Neural cell (in vitro differentiated cells): ENCODE results near the gene AQP2. TPM values are rescaled to one million over a fixed set of nuclear protein-coding genes. Genes with fewer than 3 reads are reported as not detected.

ENCODE experiments used
- H2AFZ ChIP-seq: fragments of 200-600, 300-800 bp; sonication (generic), shearing (Covaris generic); 2 replicates; pipeline ENCODE4 v1.6.0; 2014; ENCODE audit warnings: low read depth, mild to moderate bottlenecking, antibody characterized with exemption, low read length, moderate library complexity
- H3F3A ChIP-seq: fragments of 200-600 bp; shearing (Covaris generic); 2 replicates; pipeline ENCODE4 v1.6.1; 2016; ENCODE audit warnings: mild to moderate bottlenecking, moderate library complexity, mixed read lengths, antibody characterized with exemption, low read length; ENCODE audit not compliant: insufficient read depth, poor library complexity, severe bottlenecking
- H3K27ac ChIP-seq: fragments of 200-600, 300-800 bp; sonication (generic), shearing (Covaris generic); 2 replicates; pipeline ENCODE4 v1.5.1; 2014; ENCODE audit warnings: mild to moderate bottlenecking, low read length, moderate library complexity
- H3K27me3 ChIP-seq: fragments of 300-800, 200-600 bp; sonication (generic), shearing (Covaris generic); 2 replicates; pipeline ENCODE4 v1.6.0; 2014; ENCODE audit warnings: mild to moderate bottlenecking, low read depth, low read length, moderate library complexity; ENCODE audit not compliant: insufficient read depth
- H3K36me3 ChIP-seq: fragments of 300-800, 200-600 bp; sonication (generic), shearing (Covaris generic); 2 replicates; pipeline ENCODE4 v1.5.1; 2014; ENCODE audit warnings: mild to moderate bottlenecking, antibody characterized with exemption, low read length, moderate library complexity; ENCODE audit not compliant: insufficient read depth
- H3K4me2 ChIP-seq: fragments of 300-800, 200-600 bp; sonication (generic), shearing (Covaris generic); 2 replicates; pipeline ENCODE4 v1.6.0; 2014; ENCODE audit warnings: mild to moderate bottlenecking, low read length
- H3K4me3 ChIP-seq: fragments of 300-800, 200-600 bp; sonication (generic), shearing (Covaris generic); 2 replicates; pipeline ENCODE4 v1.5.1; 2014; ENCODE audit warnings: mild to moderate bottlenecking, low read length, moderate library complexity
- H3K79me2 ChIP-seq: fragments of 200-600 bp; shearing (Covaris generic); replicated peaks from 2 replicates; pipeline ENCODE4 v1.6.0; 2014; ENCODE audit warnings: mild to moderate bottlenecking, low read length, moderate library complexity; ENCODE audit not compliant: insufficient read depth
- H3K9ac ChIP-seq: fragments of 300-800, 200-600 bp; sonication (generic), shearing (Covaris generic); 2 replicates; pipeline ENCODE4 v1.6.1; 2016; ENCODE audit warnings: mild to moderate bottlenecking, low read length, mixed read lengths
- H3K9me2 ChIP-seq: fragments of 200-600 bp; shearing (Covaris generic); 2 replicates; pipeline ENCODE4 v1.6.1; 2016; ENCODE audit warnings: mild to moderate bottlenecking, low read length, mixed read lengths; ENCODE audit not compliant: insufficient read depth
- H3K9me3 ChIP-seq: fragments of 200-600, 300-800 bp; sonication (generic), shearing (Covaris generic); 2 replicates; pipeline ENCODE4 v1.6.1; 2016; ENCODE audit warnings: mild to moderate bottlenecking, mixed run types, low read length, moderate library complexity, mixed read lengths
- H4K20me1 ChIP-seq: fragments of 200-600 bp; shearing (Covaris generic); 2 replicates; pipeline ENCODE4 v1.6.1; 2016; ENCODE audit warnings: mild to moderate bottlenecking, mixed run types; ENCODE audit not compliant: insufficient read depth
- CTCF ChIP-seq: fragments of 450-650 bp; IDR thresholded peaks from 2 replicates; pipeline ENCODE4 v1.5.1; 2014; ENCODE audit warnings: antibody characterized with exemption, mild to moderate bottlenecking, moderate library complexity; ENCODE audit not compliant: poor library complexity, severe bottlenecking
- EP300 ChIP-seq: fragments of 450-650 bp; conservative IDR thresholded peaks from 2 replicates; pipeline ENCODE4 v1.6.1; 2014; ENCODE audit warnings: antibody characterized with exemption, mild to moderate bottlenecking, moderate library complexity; ENCODE audit not compliant: poor library complexity, severe bottlenecking
- EZH2 ChIP-seq: fragments of 200-600, 300-800 bp; shearing (Covaris generic), sonication (generic); IDR thresholded peaks from 2 replicates; pipeline ENCODE4 v1.6.1; 2014; ENCODE audit warnings: antibody characterized with exemption, low read length, borderline replicate concordance, mild to moderate bottlenecking; ENCODE audit not compliant: insufficient read depth, poor library complexity, severe bottlenecking
- MXI1 ChIP-seq: fragments of 450-650 bp; conservative IDR thresholded peaks from 2 replicates; pipeline ENCODE4 v1.6.1; 2014; ENCODE audit warnings: antibody characterized with exemption, mild to moderate bottlenecking; ENCODE audit not compliant: poor library complexity, severe bottlenecking
- POLR2AphosphoS5 ChIP-seq: IDR thresholded peaks from 2 replicates; pipeline ENCODE4 v1.6.1; 2012
- RAD21 ChIP-seq: fragments of 450-650 bp; conservative IDR thresholded peaks from 2 replicates; pipeline ENCODE4 v1.6.1; 2014; ENCODE audit warnings: antibody characterized with exemption, mild to moderate bottlenecking, moderate library complexity
- REST ChIP-seq: IDR thresholded peaks from 2 replicates; pipeline ENCODE4 v1.6.1; 2012; ENCODE audit warnings: borderline replicate concordance
- SMC3 ChIP-seq: fragments of 450-650 bp; conservative IDR thresholded peaks from 2 replicates; pipeline ENCODE4 v1.6.1; 2014; ENCODE audit warnings: antibody characterized with exemption, mild to moderate bottlenecking, moderate library complexity; ENCODE audit not compliant: poor library complexity
- TAF1 ChIP-seq: IDR thresholded peaks from 2 replicates; pipeline ENCODE4 v1.6.1; 2012; ENCODE audit warnings: low read depth
- polyA plus RNA-seq: library from polyadenylated mRNA; depleted of rRNA; stranded (reverse); fragments of >200 nt; gene quantifications from 2 replicates; pipeline ENCODE4 v1.2.3, GENCODE V29; 2014

The AQP2 gene
- polyA plus RNA-seq, 1 donor from 2014 or later: not detected

GRCh38 chr12:49975318-49975761 is 24.8 kb downstream of the AQP2 start:
- TF ChIP-seq RAD21: no peak
- no peak for TF ChIP-seq CTCF
- no peak for TF ChIP-seq MXI1
- no peak for TF ChIP-seq SMC3
- TF ChIP-seq REST: no peak
- no peak for TF ChIP-seq EZH2
- no peak for TF ChIP-seq TAF1
- no peak for TF ChIP-seq EP300
- no peak for TF ChIP-seq POLR2AphosphoS5
- H2AFZ ChIP-seq: no peak overlapping the region
- H3K4me3 ChIP-seq: no peak overlapping the region
- H3K27ac ChIP-seq: no peak overlapping the region
- H3K36me3 ChIP-seq: no peaks in the 10 kb centered on the region
- no peaks in the 10 kb centered on the region for H3K27me3 ChIP-seq
- H3K9me2 ChIP-seq: no peaks in the 10 kb centered on the region
- H3K79me2 ChIP-seq: no peaks in the 10 kb centered on the region
- no peaks in the 10 kb centered on the region for H4K20me1 ChIP-seq
- H3F3A ChIP-seq: no peaks in the 10 kb centered on the region
- H3K4me2 ChIP-seq: no peak overlapping the region
- no peak overlapping the region for H3K9ac ChIP-seq
- no peaks in the 10 kb centered on the region for H3K9me3 ChIP-seq

- H4K20me1 ChIP-seq: no peaks in the 10 kb centered on the region
- H3K27me3 ChIP-seq: no peaks in the 10 kb centered on the region
- no peak overlapping the region for H2AFZ ChIP-seq
- H3F3A ChIP-seq: no peaks in the 10 kb centered on the region
- H3K9ac ChIP-seq: no peak overlapping the region
- no peaks in the 10 kb centered on the region for H3K79me2 ChIP-seq
- no peak overlapping the region for H3K4me2 ChIP-seq
- H3K27ac ChIP-seq: no peak overlapping the region
- H3K36me3 ChIP-seq: no peaks in the 10 kb centered on the region
- H3K9me2 ChIP-seq: no peaks in the 10 kb centered on the region
- no peak for TF ChIP-seq POLR2AphosphoS5
- no peak for TF ChIP-seq RAD21
- TF ChIP-seq REST: no peak
- no peak for TF ChIP-seq EP300
- no peak for TF ChIP-seq TAF1
- no peak for TF ChIP-seq MXI1
- no peak for TF ChIP-seq SMC3
- no peak for TF ChIP-seq EZH2
- no peak for TF ChIP-seq CTCF
- no peaks in the 10 kb centered on the region for H3K9me3 ChIP-seq
- H3K4me3 ChIP-seq: no peak overlapping the region
Measured at GRCh38 chr12:49976557-49976956, 26.0 kb downstream of the AQP2 start.
